Measurements from ENCODE around the gene TNKS1BP1.
"Not testable (repeated sequence)": the region's sequence is repeated elsewhere in the genome, so short reads cannot be mapped to it uniquely, and the experiment has no call there.

TNKS1BP1 gene

GRCh38 chr11:57309106-57310059 lies 15.4 kb downstream of the TNKS1BP1 start:
- no peak for DNase-seq

GRCh38 chr11:57308426-57309060 lies 16.2 kb downstream of the TNKS1BP1 start:
- DNase-seq: no peak

GRCh38 chr11:57307666-57308270 lies 17.0 kb downstream of the TNKS1BP1 start:
- no peak for DNase-seq

GRCh38 chr11:57306940-57307565 lies 17.7 kb downstream of the TNKS1BP1 start:
- no peak for DNase-seq

- no peak for DNase-seq
Measured at GRCh38 chr11:57306161-57306876, 18.4 kb downstream of the TNKS1BP1 start.

- DNase-seq: no peak
Measured at GRCh38 chr11:57305523-57305922, 19.2 kb downstream of the TNKS1BP1 start.

- DNase-seq: peak; percentile 61
Measured at GRCh38 chr11:57303990-57304579, 20.7 kb downstream of the TNKS1BP1 start.

GRCh38 chr11:57303280-57303989 lies 21.3 kb downstream of the TNKS1BP1 start:
- no peak for DNase-seq

- DNase-seq: no peak
Measured at GRCh38 chr11:57302489-57302888, 22.3 kb downstream of the TNKS1BP1 start.

- no peak for DNase-seq
Measured at GRCh38 chr11:57301711-57302423, 22.9 kb downstream of the TNKS1BP1 start.

- DNase-seq: no peak
Measured at GRCh38 chr11:57300785-57301184, 24.0 kb downstream of the TNKS1BP1 start.

GRCh38 chr11:57299150-57299737 lies 25.5 kb downstream of the TNKS1BP1 start:
- DNase-seq: no peak

GRCh38 chr11:57297221-57297620 lies 27.5 kb downstream of the TNKS1BP1 start:
- no peak for DNase-seq

- not testable (repeated sequence) for DNase-seq
Measured at GRCh38 chr11:57296205-57296604, 28.5 kb downstream of the TNKS1BP1 start.

- peak; percentile 80 for DNase-seq
Measured at GRCh38 chr11:57294225-57295131, 30.3 kb downstream of the TNKS1BP1 start.

GRCh38 chr11:57290288-57290687 lies 34.5 kb downstream of the TNKS1BP1 start:
- DNase-seq: no peak

- DNase-seq: peak; percentile 64
Measured at GRCh38 chr11:57288771-57289579, 35.8 kb downstream of the TNKS1BP1 start.

- peak; percentile 49 for DNase-seq
Measured at GRCh38 chr11:57287884-57288283, 36.9 kb downstream of the TNKS1BP1 start.
